ENCODE measurements around the gene MSX2.

DNA sequence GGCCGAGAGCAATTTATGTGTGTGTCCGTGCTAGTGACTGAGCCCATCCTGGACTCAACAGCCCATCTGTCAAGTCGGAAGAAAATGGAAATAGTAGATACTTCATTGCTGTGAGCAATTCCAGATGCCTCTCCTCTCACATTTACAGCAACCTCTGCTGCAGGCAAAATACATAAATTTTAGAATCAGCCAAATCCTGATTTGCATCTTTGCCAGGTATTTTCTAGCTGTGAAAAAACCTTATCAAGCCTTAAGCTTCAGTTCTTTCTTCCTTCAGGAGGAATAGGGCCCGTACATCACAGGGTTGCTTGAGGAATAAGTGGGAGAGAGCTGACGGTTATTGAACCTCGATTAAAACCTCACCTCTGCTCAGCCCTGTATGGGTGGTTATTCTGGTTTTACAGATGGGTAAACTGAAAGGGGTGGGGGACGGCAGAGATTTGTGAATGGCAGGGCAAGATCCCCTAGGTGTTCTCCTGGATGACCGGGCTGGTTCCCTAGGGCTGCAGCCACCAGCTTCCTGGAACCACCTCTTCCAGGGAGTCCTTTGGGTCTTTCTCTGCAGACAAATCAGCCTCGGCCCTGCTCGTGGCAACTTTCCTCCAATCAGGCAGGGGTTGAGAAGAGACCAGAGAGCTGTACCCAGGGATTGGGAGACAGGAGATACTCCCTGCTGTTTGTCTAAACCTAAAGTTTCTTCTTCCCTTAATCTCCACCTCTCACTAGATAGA is 5.3 kb upstream of the MSX2 start:
- TF ChIP-seq, protein P1, sequence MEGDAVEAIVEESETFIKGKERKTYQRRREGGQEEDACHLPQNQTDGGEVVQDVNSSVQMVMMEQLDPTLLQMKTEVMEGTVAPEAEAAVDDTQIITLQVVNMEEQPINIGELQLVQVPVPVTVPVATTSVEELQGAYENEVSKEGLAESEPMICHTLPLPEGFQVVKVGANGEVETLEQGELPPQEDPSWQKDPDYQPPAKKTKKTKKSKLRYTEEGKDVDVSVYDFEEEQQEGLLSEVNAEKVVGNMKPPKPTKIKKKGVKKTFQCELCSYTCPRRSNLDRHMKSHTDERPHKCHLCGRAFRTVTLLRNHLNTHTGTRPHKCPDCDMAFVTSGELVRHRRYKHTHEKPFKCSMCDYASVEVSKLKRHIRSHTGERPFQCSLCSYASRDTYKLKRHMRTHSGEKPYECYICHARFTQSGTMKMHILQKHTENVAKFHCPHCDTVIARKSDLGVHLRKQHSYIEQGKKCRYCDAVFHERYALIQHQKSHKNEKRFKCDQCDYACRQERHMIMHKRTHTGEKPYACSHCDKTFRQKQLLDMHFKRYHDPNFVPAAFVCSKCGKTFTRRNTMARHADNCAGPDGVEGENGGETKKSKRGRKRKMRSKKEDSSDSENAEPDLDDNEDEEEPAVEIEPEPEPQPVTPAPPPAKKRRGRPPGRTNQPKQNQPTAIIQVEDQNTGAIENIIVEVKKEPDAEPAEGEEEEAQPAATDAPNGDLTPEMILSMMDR (conservative IDR thresholded peaks at IDR 0.05; ENCODE audit: low read length) = no peak
- TF ChIP-seq EZH2phosphoT487 (IDR thresholded peaks at IDR 0.05; ENCODE audit: borderline replicate concordance) = no peak
